Uterus (tissue), 4 donors: ENCODE measurements around the gene TSPAN11. TPM values are rescaled to one million over a fixed set of nuclear protein-coding genes. Genes with fewer than 3 reads are reported as not detected.

Experiments used
- DNase-seq, 2 donors: peaks; one replicate each; pipeline ENCODE4 v3.0.0-alpha.2; 2019 to 2020
- H3K27ac ChIP-seq, 2 donors: fragments of 200-600 bp; sonication (generic); 1 replicate in 1 of 2; 2 replicates in 1 of 2; pipeline ENCODE4 v1.5.1; 2016 to 2018
- H3K27me3 ChIP-seq, 2 donors: fragments of 200-600 bp; sonication (generic); one replicate each; pipeline ENCODE4 v1.5.1; 2018 to 2019; ENCODE audit warnings: control low read depth in 1 of 2
- H3K36me3 ChIP-seq, 2 donors: fragments of 200-600 bp; sonication (generic); one replicate each; pipeline ENCODE4 v1.5.1; 2019; ENCODE audit warnings: control low read depth in 1 of 2
- H3K4me1 ChIP-seq, 2 donors: fragments of 200-600 bp; sonication (generic); one replicate each; pipeline ENCODE4 v1.5.1; 2018 to 2019; ENCODE audit warnings: control low read depth in 1 of 2
- H3K4me3 ChIP-seq, 2 donors: fragments of 200-600 bp; sonication (generic); 1 replicate in 1 of 2; 2 replicates in 1 of 2; pipeline ENCODE4 v1.5.1; 2018 to 2019; ENCODE audit warnings: mild to moderate bottlenecking in 1 of 2
- H3K9me3 ChIP-seq, 2 donors: fragments of 200-600 bp; sonication (generic); one replicate each; pipeline ENCODE4 v1.5.1; 2019; ENCODE audit warnings: control low read depth in 1 of 2
- CTCF ChIP-seq, 4 experiments: fragments of 200-600 bp in 2 of 4; fragments of 450-650 bp in 2 of 4; sonication (generic) in 2 of 4; IDR thresholded peaks; one replicate each; pipeline ENCODE4 v1.5.1; 2016 to 2019; ENCODE audit warnings: antibody characterized with exemption in 4 of 4, mild to moderate bottlenecking in 2 of 4, moderate library complexity in 1 of 4
- POLR2A ChIP-seq, 2 donors: fragments of 450-650 bp; IDR thresholded peaks; one replicate each; pipeline ENCODE4 v1.6.1; 2016; ENCODE audit warnings: antibody characterized with exemption in 2 of 2, mild to moderate bottlenecking in 1 of 2, moderate library complexity in 1 of 2
- intact Hi-C: fragments of 100-400 bp; cut with DNase I; formaldehyde crosslinking; loops from one replicate; pipeline ENCODE4 v1.15.1; 2023; ENCODE audit warnings: low total_unique reads
- total RNA-seq, 4 donors: library from RNA; depleted of rRNA in 3 of 4; stranded (reverse); fragments of >200 nt in 3 of 4; gene quantifications; one replicate each; pipeline versions ENCODE4 v1.1.0 to v1.2.4, GENCODE V29; 2014 to 2023
- donor health status: DM: yes; HTN: yes; CAD: no.

Gene TSPAN11
- total RNA-seq, 4 donors from 2014 or later = 0.51 to 9.4 (median 0.88) TPM

DNA sequence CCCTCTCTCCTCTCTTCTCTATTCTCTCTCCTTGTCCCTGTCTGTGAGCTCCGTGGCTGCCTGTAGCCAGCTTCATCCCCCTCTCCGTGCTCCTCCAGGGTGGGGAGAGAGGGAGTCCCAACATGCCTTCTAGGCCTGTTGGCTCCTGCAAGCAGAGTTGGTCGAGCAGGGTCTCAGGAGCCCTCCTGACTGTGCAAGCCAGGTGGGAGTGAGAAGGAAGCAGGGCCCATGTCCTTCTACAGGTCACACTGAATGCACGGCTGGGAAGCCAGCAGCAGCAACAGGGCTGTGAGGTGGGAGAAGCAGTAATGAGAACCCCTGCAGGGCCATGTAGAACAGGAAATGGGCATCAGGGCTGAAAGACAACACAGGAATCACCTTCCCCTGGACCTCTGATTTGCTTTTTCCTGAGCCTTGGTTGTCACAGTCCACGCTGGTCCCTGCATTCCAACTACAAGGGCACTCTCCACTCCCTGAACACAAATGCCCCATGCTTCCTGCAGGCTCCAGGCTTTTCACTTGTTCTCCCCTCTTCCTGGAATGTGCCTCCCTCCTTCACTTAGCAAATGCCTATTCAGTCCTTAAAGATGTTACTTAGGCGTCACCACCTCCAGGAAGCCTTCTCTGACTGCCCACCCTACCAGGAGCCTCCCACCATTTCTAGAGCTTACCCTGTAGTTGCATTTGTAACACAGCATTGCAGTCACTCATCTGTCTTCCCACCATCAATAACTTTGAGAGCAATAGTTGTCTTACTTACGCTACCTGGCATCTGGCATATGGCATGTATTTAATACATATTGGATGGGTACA lies 51.2 kb downstream of the TSPAN11 start:
- intact Hi-C loops = loop anchor here (10.0 kb wide), 1 partner anchor 377 kb away; no protein-coding TSS in a partner anchor
- H3K4me1 ChIP-seq = no peaks in the 10 kb centered on the region
- H3K9me3 ChIP-seq = no peaks in the 10 kb centered on the region
- DNase-seq = no peak
- H3K36me3 ChIP-seq = no peaks in the 10 kb centered on the region
- no peak overlapping the region for H3K4me3 ChIP-seq
- TF ChIP-seq CTCF (IDR thresholded peaks at IDR 0.05) (no peak), POLR2A (IDR thresholded peaks at IDR 0.05) (no peak)
- H3K27ac ChIP-seq = no peak overlapping the region
- no peaks in the 10 kb centered on the region for H3K27me3 ChIP-seq

GRCh38 chr12:30978639-30979038 lies 52.1 kb downstream of the TSPAN11 start:
- no peak for DNase-seq
- no peaks in the 10 kb centered on the region for H3K9me3 ChIP-seq
- H3K4me1 ChIP-seq = no peaks in the 10 kb centered on the region
- no peaks in the 10 kb centered on the region for H3K27me3 ChIP-seq
- H3K36me3 ChIP-seq = no peaks in the 10 kb centered on the region
- no peak overlapping the region for H3K27ac ChIP-seq
- intact Hi-C loops = loop anchor here (10.0 kb wide), 1 partner anchor 376 kb away; no protein-coding TSS in a partner anchor
- TF ChIP-seq CTCF (IDR thresholded peaks at IDR 0.05) = no peak
- no peak for TF ChIP-seq POLR2A (IDR thresholded peaks at IDR 0.05)
- H3K4me3 ChIP-seq = no peak overlapping the region

GRCh38 chr12:30979371-30980259 lies 53.1 kb downstream of the TSPAN11 start:
- Histone ChIP-seq H3K27ac (no peak overlapping the region), H3K36me3 (no peaks in the 10 kb centered on the region), H3K9me3 (no peaks in the 10 kb centered on the region), H3K4me3 (no peak overlapping the region), H3K27me3 (no peaks in the 10 kb centered on the region), H3K4me1 (no peaks in the 10 kb centered on the region)
- intact Hi-C loops = loop anchor here (10.0 kb wide), 1 partner anchor 375 kb away; no protein-coding TSS in a partner anchor
- TF ChIP-seq POLR2A (IDR thresholded peaks at IDR 0.05) = no peak
- TF ChIP-seq CTCF (IDR thresholded peaks at IDR 0.05) = no peak
- DNase-seq = no peak

- no peak for DNase-seq
- intact Hi-C loops = no loop called here
- no peaks in the 10 kb centered on the region for H3K9me3 ChIP-seq
- no peaks in the 10 kb centered on the region for H3K27me3 ChIP-seq
- H3K4me1 ChIP-seq = no peaks in the 10 kb centered on the region
- no peaks in the 10 kb centered on the region for H3K36me3 ChIP-seq
- TF ChIP-seq POLR2A (IDR thresholded peaks at IDR 0.05) = no peak
- no peak for TF ChIP-seq CTCF (IDR thresholded peaks at IDR 0.05)
- no peak overlapping the region for H3K4me3 ChIP-seq
- no peak overlapping the region for H3K27ac ChIP-seq
These were observed 54.6 kb downstream of the TSPAN11 start for GRCh38 chr12:30980955-30981662.
